ENCODE results near the gene HACD2. TPM values are rescaled to one million over a fixed set of nuclear protein-coding genes. Genes with fewer than 3 reads are reported as not detected.

Gene HACD2
- polyA plus RNA-seq, 1 donor (not counting 4 experiments of a cell fraction or from before 2014, with no cell fraction given): 124 TPM

DNA sequence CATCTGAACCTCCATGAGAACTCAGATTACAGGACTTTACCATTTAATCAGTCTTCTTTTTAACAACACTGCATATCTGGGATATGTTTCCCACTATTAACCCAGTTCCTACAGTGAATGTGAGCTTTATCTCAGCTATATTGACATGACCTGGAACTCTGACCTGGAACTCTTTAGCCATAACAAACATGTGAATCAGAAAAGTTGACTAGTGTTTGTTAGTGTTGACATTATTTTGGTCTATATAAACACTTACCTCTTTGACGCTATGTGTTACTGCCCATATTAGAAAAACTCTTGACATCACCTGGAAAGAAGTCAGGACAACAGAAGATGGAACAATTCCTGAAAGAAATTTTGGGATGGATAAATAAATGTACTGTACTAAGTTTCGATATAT, 56.7 kb downstream of the HACD2 start:
- FAIRE-seq (no peak), DNase-seq (ENCODE audit: low read depth, low spot score) (no peak)
- H3K9ac ChIP-seq (ENCODE audit: control insufficient read depth, extremely low read depth, insufficient read depth, low read length): no peak overlapping the region
- TF ChIP-seq EZH2 (IDR thresholded peaks at IDR 0.05; ENCODE audit: low read length): no peak
- TF ChIP-seq, protein P1, sequence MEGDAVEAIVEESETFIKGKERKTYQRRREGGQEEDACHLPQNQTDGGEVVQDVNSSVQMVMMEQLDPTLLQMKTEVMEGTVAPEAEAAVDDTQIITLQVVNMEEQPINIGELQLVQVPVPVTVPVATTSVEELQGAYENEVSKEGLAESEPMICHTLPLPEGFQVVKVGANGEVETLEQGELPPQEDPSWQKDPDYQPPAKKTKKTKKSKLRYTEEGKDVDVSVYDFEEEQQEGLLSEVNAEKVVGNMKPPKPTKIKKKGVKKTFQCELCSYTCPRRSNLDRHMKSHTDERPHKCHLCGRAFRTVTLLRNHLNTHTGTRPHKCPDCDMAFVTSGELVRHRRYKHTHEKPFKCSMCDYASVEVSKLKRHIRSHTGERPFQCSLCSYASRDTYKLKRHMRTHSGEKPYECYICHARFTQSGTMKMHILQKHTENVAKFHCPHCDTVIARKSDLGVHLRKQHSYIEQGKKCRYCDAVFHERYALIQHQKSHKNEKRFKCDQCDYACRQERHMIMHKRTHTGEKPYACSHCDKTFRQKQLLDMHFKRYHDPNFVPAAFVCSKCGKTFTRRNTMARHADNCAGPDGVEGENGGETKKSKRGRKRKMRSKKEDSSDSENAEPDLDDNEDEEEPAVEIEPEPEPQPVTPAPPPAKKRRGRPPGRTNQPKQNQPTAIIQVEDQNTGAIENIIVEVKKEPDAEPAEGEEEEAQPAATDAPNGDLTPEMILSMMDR (optimal IDR thresholded peaks at IDR 0.05 in 1 of 3, IDR thresholded peaks at IDR 0.05 in 1 of 3, conservative IDR thresholded peaks at IDR 0.05 in 1 of 3; ENCODE audit: extremely low read depth in 1 of 3, insufficient read depth in 2 of 3, low read length in 3 of 3): no peak
- no peak overlapping the region for H3K27ac ChIP-seq (ENCODE audit: control insufficient read depth, insufficient read depth, low read length)
- H3K4me1 ChIP-seq (ENCODE audit: control insufficient read depth, extremely low read depth, insufficient read depth, low read length): no peaks in the 10 kb centered on the region
- H3K4me3 ChIP-seq (ENCODE audit: control insufficient read depth in 2 of 3, extremely low read depth in 1 of 3, insufficient read depth in 2 of 3, low read depth in 1 of 3, low read length in 3 of 3): no peak overlapping the region
- H3K27me3 ChIP-seq (ENCODE audit: control insufficient read depth, extremely low read depth, insufficient read depth, low read length): no peaks in the 10 kb centered on the region
- dilution Hi-C loops (cut with MboI; ENCODE audit: extremely low pct_ligation_motif_present, low sequenced_read_pairs): no loop called here
- H4K20me1 ChIP-seq (ENCODE audit: control insufficient read depth, extremely low read depth, insufficient read depth, low read length): no peaks in the 10 kb centered on the region
- no peak overlapping the region for H3K4me2 ChIP-seq (ENCODE audit: control insufficient read depth, extremely low read depth, insufficient read depth, low read depth, low read length)
- H3K79me2 ChIP-seq (ENCODE audit: control insufficient read depth, insufficient read depth, low read length): peaks cover 26% of the 10 kb centered on the region
- H3K9me3 ChIP-seq (ENCODE audit: control insufficient read depth, low read depth, low read length): no peaks in the 10 kb centered on the region
- no peaks in the 10 kb centered on the region for H3K9me1 ChIP-seq (ENCODE audit: control insufficient read depth, extremely low read depth, insufficient read depth, low read length)
- no peak overlapping the region for H2AFZ ChIP-seq (ENCODE audit: control insufficient read depth, low read length)
- H3K36me3 ChIP-seq (ENCODE audit: control insufficient read depth in 2 of 2, extremely low read depth in 1 of 2, insufficient read depth in 2 of 2, low read length in 2 of 2): peaks cover 6 to 14% of the 10 kb centered on the region in 2 experiments

DNA sequence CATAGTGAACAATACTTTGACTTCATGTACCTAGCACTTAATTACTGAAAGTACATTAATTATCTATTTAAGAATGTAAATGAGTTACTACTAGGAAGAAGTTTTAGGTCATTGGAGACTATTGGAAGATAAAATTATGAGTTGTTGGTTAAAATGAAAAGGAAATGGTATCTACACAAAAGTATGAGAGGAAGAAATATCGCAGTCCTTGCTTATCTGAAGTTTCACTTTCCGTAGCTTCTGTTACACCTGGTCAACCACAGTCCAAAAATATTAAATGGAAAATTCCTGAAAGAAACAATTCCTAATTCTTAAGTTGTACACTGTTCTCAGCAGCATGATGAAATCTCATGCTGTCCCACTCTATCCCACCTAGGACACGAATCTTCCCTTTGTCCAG, 57.8 kb downstream of the HACD2 start:
- dilution Hi-C loops (cut with MboI; ENCODE audit: extremely low pct_ligation_motif_present, low sequenced_read_pairs): no loop called here
- FAIRE-seq (no peak), DNase-seq (ENCODE audit: low read depth, low spot score) (no peak)

More for the DNA sequence above, 57.8 kb downstream of the HACD2 start:
- peaks cover 15% of the 10 kb centered on the region for H3K79me2 ChIP-seq (ENCODE audit: control insufficient read depth, insufficient read depth, low read length)
- H2AFZ ChIP-seq (ENCODE audit: control insufficient read depth, low read length): no peak overlapping the region
- H3K9me1 ChIP-seq (ENCODE audit: control insufficient read depth, extremely low read depth, insufficient read depth, low read length): no peaks in the 10 kb centered on the region
- no peak for TF ChIP-seq EZH2 (IDR thresholded peaks at IDR 0.05; ENCODE audit: low read length)
- TF ChIP-seq, protein P1 (optimal IDR thresholded peaks at IDR 0.05 in 1 of 3, IDR thresholded peaks at IDR 0.05 in 1 of 3, conservative IDR thresholded peaks at IDR 0.05 in 1 of 3; ENCODE audit: extremely low read depth in 1 of 3, insufficient read depth in 2 of 3, low read length in 3 of 3): no peak
- peaks cover 6 to 17% of the 10 kb centered on the region in 2 experiments for H3K36me3 ChIP-seq (ENCODE audit: control insufficient read depth in 2 of 2, extremely low read depth in 1 of 2, insufficient read depth in 2 of 2, low read length in 2 of 2)
- H3K4me2 ChIP-seq (ENCODE audit: control insufficient read depth, extremely low read depth, insufficient read depth, low read depth, low read length): no peak overlapping the region
- no peak overlapping the region for H3K27ac ChIP-seq (ENCODE audit: control insufficient read depth, insufficient read depth, low read length)
- no peak overlapping the region for H3K4me3 ChIP-seq (ENCODE audit: control insufficient read depth in 2 of 3, extremely low read depth in 1 of 3, insufficient read depth in 2 of 3, low read depth in 1 of 3, low read length in 3 of 3)
- H3K27me3 ChIP-seq (ENCODE audit: control insufficient read depth, extremely low read depth, insufficient read depth, low read length): no peaks in the 10 kb centered on the region
- H3K9ac ChIP-seq (ENCODE audit: control insufficient read depth, extremely low read depth, insufficient read depth, low read length): no peak overlapping the region
- H4K20me1 ChIP-seq (ENCODE audit: control insufficient read depth, extremely low read depth, insufficient read depth, low read length): no peaks in the 10 kb centered on the region
- H3K9me3 ChIP-seq (ENCODE audit: control insufficient read depth, low read depth, low read length): no peaks in the 10 kb centered on the region
- no peaks in the 10 kb centered on the region for H3K4me1 ChIP-seq (ENCODE audit: control insufficient read depth, extremely low read depth, insufficient read depth, low read length)

Data from keratinocyte (primary cell).